HL-60 (cell line): ENCODE measurements around the gene LINS1.

Source experiments
- CTCF ChIP-seq: IDR thresholded peaks from one replicate; pipeline ENCODE4 v1.5.1; 2011; ENCODE audit warnings: low read length, control low read depth, inconsistent platforms; ENCODE audit not compliant: insufficient read depth
- GABPA ChIP-seq: IDR thresholded peaks from 2 replicates; pipeline ENCODE4 v1.6.1; 2012; ENCODE audit warnings: low read depth
- POLR2AphosphoS5 ChIP-seq: IDR thresholded peaks from 2 replicates; pipeline ENCODE4 v1.6.1; 2012; ENCODE audit warnings: low read depth
- SPI1 ChIP-seq: IDR thresholded peaks from 2 replicates; pipeline ENCODE4 v1.6.1; 2012; ENCODE audit warnings: low read depth, mild to moderate bottlenecking, borderline replicate concordance

- no peak for TF ChIP-seq CTCF
- no peak for TF ChIP-seq GABPA
- TF ChIP-seq SPI1 = no peak
- TF ChIP-seq POLR2AphosphoS5 = no peak
Measured at GRCh38 chr15:100588638-100589242, 13.2 kb downstream of the LINS1 start.
